ENCODE results near the gene ANTKMT. TPM values are rescaled to one million over a fixed set of nuclear protein-coding genes. Genes with fewer than 3 reads are reported as not detected.

The ANTKMT gene
- total and polyA plus RNA-seq, 2 of the 8 experiments (the other 6 are each of a cell fraction or from before 2014, with no cell fraction given): 26.5 to 26.6 TPM

GRCh38 chr16:770411-770810 is 49.5 kb downstream of the ANTKMT start:
- H4K20me1 ChIP-seq (replicated peaks in 1 of 2; ENCODE audit: control insufficient read depth in 1 of 2, insufficient read depth in 2 of 2, low read length in 2 of 2): no peaks in the 10 kb centered on the region
- no peak overlapping the region for H4K5ac ChIP-seq (ENCODE audit: insufficient read length, low read depth, low read length)
- no peak overlapping the region for H2AFZ ChIP-seq (ENCODE audit: low read length)
- no peak overlapping the region for H3K27ac ChIP-seq (ENCODE audit: low read depth, low read length)
- no peaks in the 10 kb centered on the region for H3K36me3 ChIP-seq (ENCODE audit: control insufficient read depth in 2 of 4, insufficient read depth in 4 of 4, low read length in 3 of 4)
- H3K4me2 ChIP-seq (ENCODE audit: insufficient read depth in 1 of 2, low read depth in 2 of 2, low read length in 2 of 2): no peak overlapping the region
- no peaks in the 10 kb centered on the region for H3K9me3 ChIP-seq (ENCODE audit: insufficient read depth in 2 of 2, low read depth in 1 of 2, low read length in 1 of 2)
- no peak overlapping the region for H2BK5ac ChIP-seq (ENCODE audit: low read depth, low read length)
- no peaks in the 10 kb centered on the region for H3K27me3 ChIP-seq (replicated peaks in 1 of 4; ENCODE audit: control insufficient read depth in 3 of 4, extremely low read depth in 1 of 4, insufficient read depth in 3 of 4, low read length in 3 of 4)
- H2BK15ac ChIP-seq (ENCODE audit: low read length): no peak overlapping the region
- H3K4me1 ChIP-seq (replicated peaks in 1 of 4; ENCODE audit: control insufficient read depth in 3 of 4, insufficient read depth in 4 of 4, low read length in 3 of 4): peaks cover 0 to 8% (median 6%) of the 10 kb centered on the region in 4 experiments; a peak in 5 of 7 replicates
- DNase-seq (ENCODE audit: low read depth in 1 of 2, low spot score in 2 of 2) (no peak), FAIRE-seq (no peak)
- no peak overlapping the region for H3K14ac ChIP-seq (ENCODE audit: insufficient read length)
- POLR2A ChIA-PET (ENCODE audit: partially characterized antibody): interaction anchor here (0.8 to 2.3 kb wide), 6 partner anchors 11 to 49 kb away, joined by 3 to 7 read pairs (median 4); partner anchors contain the start of gene ANTKMT
- H4K8ac ChIP-seq (ENCODE audit: extremely low read depth, insufficient read depth, low read length): no peak overlapping the region
- H3K9ac ChIP-seq (replicated peaks in 1 of 4; ENCODE audit: extremely low read depth in 1 of 4, low read depth in 3 of 4, low read length in 3 of 4): no peak overlapping the region
- H2AK5ac ChIP-seq (ENCODE audit: low read depth, low read length): no peak overlapping the region
- H2BK20ac ChIP-seq (ENCODE audit: low read length): no peak overlapping the region
- H3K23ac ChIP-seq (ENCODE audit: insufficient read length): no peak overlapping the region
- H3K18ac ChIP-seq (ENCODE audit: extremely low read depth, low read length): no peak overlapping the region
- H3K23me2 ChIP-seq (ENCODE audit: low read depth, low read length): no peaks in the 10 kb centered on the region; the same call in 1 of the 2 replicates
- H2BK12ac ChIP-seq (ENCODE audit: low read depth, low read length): no peak overlapping the region
- no peak overlapping the region for H4K91ac ChIP-seq (replicated peaks; ENCODE audit: insufficient read length, low read length)
- CTCF ChIA-PET (ENCODE audit: partially characterized antibody): interaction anchor here (0.6 to 1.7 kb wide), 3 partner anchors 9 to 60 kb away, joined by 3 to 5 read pairs (median 4); no protein-coding TSS in a partner anchor
- no peak overlapping the region for H3K4ac ChIP-seq (replicated peaks; ENCODE audit: insufficient read length, low read depth, low read length)
- H3K4me3 ChIP-seq (ENCODE audit: extremely low read depth in 1 of 4, insufficient read depth in 2 of 4, low read depth in 3 of 4, low read length in 4 of 4): no peak overlapping the region
- H2BK120ac ChIP-seq (replicated peaks; ENCODE audit: low read depth, low read length): no peak overlapping the region
- no peaks in the 10 kb centered on the region for H3K79me2 ChIP-seq (ENCODE audit: control insufficient read depth in 1 of 2, insufficient read depth in 2 of 2, low read length in 2 of 2)
- no peaks in the 10 kb centered on the region for H3K79me1 ChIP-seq (ENCODE audit: low read depth, low read length)
- no peak overlapping the region for H3K56ac ChIP-seq (replicated peaks; ENCODE audit: insufficient read length, low read depth, low read length)
- WGBS, 2 experiments (ENCODE audit: extremely low coverage in 1 of 2, insufficient coverage in 1 of 2, insufficient read length in 1 of 2, insufficient replicate concordance in 2 of 2, low coverage in 1 of 2, low lambda C conversion rate in 2 of 2, missing lambda C conversion rate in 1 of 2): 89% methylated on average over 4 of the region's 13 CpGs; no CpG with 5 or more reads in 1 of the 2 experiments
- TF ChIP-seq HDAC2 (IDR thresholded peaks at IDR 0.05; ENCODE audit: borderline replicate concordance in 1 of 2, low read depth in 2 of 2, low read length in 2 of 2): no peak
- no peak for TF ChIP-seq PHF8 (conservative IDR thresholded peaks at IDR 0.05; ENCODE audit: low read depth, low read length)
- no peak for TF ChIP-seq KDM1A (IDR thresholded peaks at IDR 0.05; ENCODE audit: borderline replicate concordance, low read length)
- TF ChIP-seq GTF2F1 (IDR thresholded peaks at IDR 0.05; ENCODE audit: borderline replicate concordance, low read depth, low read length): no peak
- no peak for TF ChIP-seq TCF12 (IDR thresholded peaks at IDR 0.05; ENCODE audit: low read depth, low read length)
- no peak for TF ChIP-seq NRF1 (IDR thresholded peaks at IDR 0.05; ENCODE audit: low read depth, low read length)
- no peak for TF ChIP-seq POLR2A (IDR thresholded peaks at IDR 0.05; ENCODE audit: control extremely low read depth in 1 of 2, low read depth in 2 of 2, low read length in 2 of 2)
- no peak for TF ChIP-seq SIX5 (IDR thresholded peaks at IDR 0.05; ENCODE audit: low read depth, low read length)
- TF ChIP-seq RBBP5 (IDR thresholded peaks at IDR 0.05; ENCODE audit: borderline replicate concordance, low read depth, low read length): no peak
- no peak for TF ChIP-seq CHD1 (IDR thresholded peaks at IDR 0.05; ENCODE audit: low read depth, low read length)
- TF ChIP-seq YY1 (IDR thresholded peaks at IDR 0.05; ENCODE audit: low read depth, low read length): no peak
- TF ChIP-seq KDM4A (IDR thresholded peaks at IDR 0.05; ENCODE audit: low read depth, low read length, severe bottlenecking): no peak
- no peak for TF ChIP-seq NANOG (IDR thresholded peaks at IDR 0.05; ENCODE audit: insufficient read depth, low read depth, low read length, poor library complexity, severe bottlenecking)
- TF ChIP-seq POLR2AphosphoS5 (IDR thresholded peaks at IDR 0.05; ENCODE audit: low read depth, low read length): no peak
- no peak for TF ChIP-seq JUN (IDR thresholded peaks at IDR 0.05; ENCODE audit: low read depth, low read length)
